SU-DHL-6 (cell line): Measurements from ENCODE around the gene TEX9.

Experiments used
- H2AFZ ChIP-seq: fragments of 200-600 bp; sonication (generic); 2 replicates; pipeline ENCODE4 v1.6.1; 2014; ENCODE audit warnings: low read depth, mild to moderate bottlenecking, moderate library complexity, mixed read lengths, antibody characterized with exemption, low read length; ENCODE audit not compliant: severe bottlenecking
- H3F3A ChIP-seq: fragments of 200-600 bp; shearing (Covaris generic); 2 replicates; pipeline ENCODE4 v1.6.0; 2016; ENCODE audit warnings: antibody characterized with exemption, mild to moderate bottlenecking; ENCODE audit not compliant: insufficient read depth
- H3K27ac ChIP-seq: fragments of 200-600 bp; sonication (generic); 2 replicates; pipeline ENCODE4 v1.5.1; 2016; ENCODE audit warnings: low read depth, mild to moderate bottlenecking, low read length, moderate library complexity, mixed read lengths
- H3K27me3 ChIP-seq: fragments of 200-600 bp; sonication (generic), shearing (Covaris generic); 2 replicates; pipeline ENCODE4 v1.6.0; 2014; ENCODE audit warnings: mild to moderate bottlenecking, low read length
- H3K36me3 ChIP-seq: fragments of 200-600 bp; sonication (generic); 2 replicates; pipeline ENCODE4 v1.6.1; 2014; ENCODE audit warnings: mild to moderate bottlenecking, low read length, mixed read lengths
- H3K4me2 ChIP-seq: fragments of 300-600, 200-600 bp; shearing (Covaris generic), sonication (generic); 2 replicates; pipeline ENCODE4 v1.6.0; 2014; ENCODE audit warnings: low read length, low read depth, mild to moderate bottlenecking; ENCODE audit not compliant: poor library complexity, severe bottlenecking
- H3K4me3 ChIP-seq: fragments of 200-600 bp; sonication (generic); 2 replicates; pipeline ENCODE4 v1.5.1; 2014; ENCODE audit warnings: antibody characterized with exemption, low read length, mild to moderate bottlenecking, mixed read lengths; ENCODE audit not compliant: insufficient read depth, poor library complexity, severe bottlenecking
- H3K79me2 ChIP-seq: fragments of 200-600 bp; sonication (generic); 2 replicates; pipeline ENCODE4 v1.6.1; 2014; ENCODE audit warnings: mild to moderate bottlenecking, low read length, moderate library complexity; ENCODE audit not compliant: insufficient read depth
- H3K9ac ChIP-seq: fragments of 200-600 bp; sonication (generic); 2 replicates; pipeline ENCODE4 v1.7.0; 2014; ENCODE audit warnings: mild to moderate bottlenecking, low read length
- H3K9me2 ChIP-seq: fragments of 200-600 bp; sonication (generic); replicated peaks from 2 replicates; pipeline ENCODE4 v1.6.1; 2014; ENCODE audit warnings: low read length; ENCODE audit not compliant: insufficient read depth
- H3K9me3 ChIP-seq: fragments of 200-600 bp; sonication (generic); 2 replicates; pipeline ENCODE4 v1.6.1; 2014; ENCODE audit warnings: low read length, mixed read lengths; ENCODE audit not compliant: insufficient read depth
- H4K20me1 ChIP-seq: fragments of 200-600 bp; sonication (generic); 2 replicates; pipeline ENCODE4 v1.6.1; 2014; ENCODE audit warnings: low read depth, mild to moderate bottlenecking, antibody characterized with exemption, low read length, moderate library complexity, mixed read lengths
- CTCF ChIP-seq: fragments of 200-600 bp; sonication (generic); IDR thresholded peaks from one replicate; pipeline ENCODE4 v1.5.1; 2017; ENCODE audit warnings: antibody characterized with exemption, mild to moderate bottlenecking, low read length, moderate library complexity; ENCODE audit not compliant: insufficient read depth, poor library complexity, severe bottlenecking
- EZH2phosphoT487 ChIP-seq: fragments of 200-600 bp; sonication (generic), shearing (Covaris generic); conservative IDR thresholded peaks from 2 replicates; pipeline ENCODE4 v1.6.1; 2018; ENCODE audit warnings: mild to moderate bottlenecking, antibody characterized with exemption, low read length, moderate library complexity, mixed read lengths

TEX9 gene

GRCh38 chr15:56341201-56341600 lies 24.0 kb upstream of the TEX9 start:
- Histone ChIP-seq H3K27me3 (no peaks in the 10 kb centered on the region), H3K79me2 (no peaks in the 10 kb centered on the region), H3F3A (no peaks in the 10 kb centered on the region), H3K36me3 (no peaks in the 10 kb centered on the region), H3K9me2 (no peaks in the 10 kb centered on the region), H3K4me2 (no peak overlapping the region), H3K9ac (no peak overlapping the region), H2AFZ (no peak overlapping the region), H3K4me3 (no peak overlapping the region), H4K20me1 (no peaks in the 10 kb centered on the region), H3K27ac (no peak overlapping the region), H3K9me3 (no peaks in the 10 kb centered on the region)
- TF ChIP-seq CTCF (no peak), EZH2phosphoT487 (no peak)

GRCh38 chr15:56342653-56343052 lies 22.6 kb upstream of the TEX9 start:
- no peak overlapping the region for H3K4me3 ChIP-seq
- TF ChIP-seq CTCF (no peak), EZH2phosphoT487 (no peak)
- H3K27ac ChIP-seq, result no peak overlapping the region
- H3K27me3 ChIP-seq, result no peaks in the 10 kb centered on the region
- H3K9me2 ChIP-seq, result no peaks in the 10 kb centered on the region
- H3K36me3 ChIP-seq, result no peaks in the 10 kb centered on the region
- H3K4me2 ChIP-seq, result no peak overlapping the region
- H4K20me1 ChIP-seq, result no peaks in the 10 kb centered on the region
- no peaks in the 10 kb centered on the region for H3K79me2 ChIP-seq
- H3K9me3 ChIP-seq, result no peaks in the 10 kb centered on the region
- no peak overlapping the region for H3K9ac ChIP-seq
- no peaks in the 10 kb centered on the region for H3F3A ChIP-seq
- no peak overlapping the region for H2AFZ ChIP-seq

- H3K27ac ChIP-seq, result no peak overlapping the region
- no peaks in the 10 kb centered on the region for H4K20me1 ChIP-seq
- no peaks in the 10 kb centered on the region for H3F3A ChIP-seq
- no peaks in the 10 kb centered on the region for H3K27me3 ChIP-seq
- H3K4me3 ChIP-seq, result no peak overlapping the region
- no peaks in the 10 kb centered on the region for H3K9me3 ChIP-seq
- no peak for TF ChIP-seq CTCF
- no peak overlapping the region for H3K4me2 ChIP-seq
- H3K36me3 ChIP-seq, result no peaks in the 10 kb centered on the region
- no peak overlapping the region for H2AFZ ChIP-seq
- no peaks in the 10 kb centered on the region for H3K79me2 ChIP-seq
- no peaks in the 10 kb centered on the region for H3K9me2 ChIP-seq
- no peak overlapping the region for H3K9ac ChIP-seq
Measured at GRCh38 chr15:56343879-56344278, 21.3 kb upstream of the TEX9 start.

- Histone ChIP-seq H3K4me2 (no peak overlapping the region), H3K9ac (no peak overlapping the region), H2AFZ (no peak overlapping the region), H3K9me3 (no peaks in the 10 kb centered on the region), H3F3A (no peaks in the 10 kb centered on the region), H3K4me3 (no peak overlapping the region), H3K27ac (no peak overlapping the region), H3K27me3 (no peaks in the 10 kb centered on the region), H3K79me2 (no peaks in the 10 kb centered on the region), H4K20me1 (no peaks in the 10 kb centered on the region), H3K9me2 (no peaks in the 10 kb centered on the region), H3K36me3 (no peaks in the 10 kb centered on the region)
- TF ChIP-seq EZH2phosphoT487 (no peak), CTCF (no peak)
Measured at GRCh38 chr15:56344336-56344735, 20.9 kb upstream of the TEX9 start.
